Central memory CD4-positive, alpha-beta T cell (primary cell): ENCODE measurements around the gene RPL28.
A peak's percentile ranks its signal among the peaks of the same experiment; 100 is the strongest.

Source experiments
- DNase-seq: peaks from one replicate; pipeline ENCODE4 v3.0.0; 2022

Gene RPL28

DNA sequence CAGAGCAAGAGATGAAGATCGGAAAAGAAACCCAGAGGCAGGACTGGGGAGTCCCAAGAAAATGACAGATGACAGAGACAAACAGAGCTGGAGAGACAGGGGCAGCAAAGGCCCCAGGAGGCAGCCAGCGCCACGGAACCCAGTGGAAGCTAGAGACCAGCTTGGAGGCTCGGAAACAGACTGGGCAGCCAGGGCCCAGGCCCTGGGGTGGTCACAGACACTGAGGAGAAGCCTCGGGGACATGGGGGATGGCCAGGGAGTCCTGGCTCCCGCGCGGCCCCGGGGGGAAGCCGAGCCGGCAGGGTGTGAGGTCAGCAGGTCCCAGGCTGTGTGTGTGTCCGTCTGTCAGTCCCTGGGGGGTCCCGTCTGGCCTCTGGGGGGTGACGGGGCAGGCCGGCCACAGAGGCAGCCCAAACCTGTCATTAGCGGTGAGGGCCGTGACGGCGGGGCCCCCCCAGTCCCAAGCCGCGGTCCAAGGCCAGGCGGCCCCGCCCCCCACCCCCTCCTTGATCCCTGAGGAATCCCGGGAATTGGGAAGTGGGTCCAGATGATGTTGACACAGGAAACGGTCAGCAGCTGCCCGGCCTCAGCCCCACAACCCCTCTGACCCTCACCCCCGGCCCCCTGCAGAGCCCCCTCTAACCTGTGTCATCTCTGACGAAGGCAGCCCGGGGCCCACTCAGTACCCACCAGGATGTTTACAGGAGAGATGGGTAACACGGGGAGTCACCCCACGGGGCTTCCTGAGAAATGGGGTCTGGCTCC, 11.6 kb upstream of the RPL28 start:
- DNase-seq: no peak

DNA sequence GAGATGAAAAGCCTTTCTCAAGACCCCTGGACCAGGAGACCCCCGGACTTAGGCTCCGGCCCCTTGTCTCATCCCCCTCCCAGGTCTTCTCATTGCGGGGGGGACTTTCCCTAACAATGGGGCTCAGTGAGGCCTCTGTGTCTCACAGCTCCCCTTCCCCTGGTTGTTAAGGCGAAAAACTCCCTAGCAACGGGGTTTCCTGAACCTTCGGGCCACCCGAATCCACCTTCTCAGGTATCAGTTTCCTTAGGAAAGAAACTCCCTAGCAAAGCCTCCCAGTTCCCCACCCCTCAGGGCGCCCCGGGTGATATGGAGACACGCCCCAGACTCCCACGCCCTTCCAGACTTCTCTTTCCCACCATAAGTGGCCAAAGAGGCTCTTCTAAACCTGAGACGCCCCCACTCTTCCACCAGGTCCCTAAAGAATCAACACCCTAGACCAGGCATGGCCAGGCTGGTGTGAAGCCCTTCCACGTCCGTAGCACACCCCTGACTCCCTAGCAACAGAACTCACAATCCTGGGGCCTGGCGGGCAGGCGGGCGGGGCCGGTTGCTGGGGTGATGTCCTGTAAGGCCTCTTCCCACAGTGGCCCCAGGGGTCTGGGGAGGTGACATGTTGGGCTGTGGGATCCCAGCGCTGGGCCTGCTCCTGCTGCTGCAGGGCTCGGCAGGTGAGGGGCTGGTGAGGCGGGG, 9.3 kb upstream of the RPL28 start, which contains the start of gene TMEM190:
Gene TMEM190, plus strand, starts transcription at position 586 of the 693 bp plus-strand sequence. Its CDS starts 28 bp downstream, at position 614.
- DNase-seq: no peak

DNA sequence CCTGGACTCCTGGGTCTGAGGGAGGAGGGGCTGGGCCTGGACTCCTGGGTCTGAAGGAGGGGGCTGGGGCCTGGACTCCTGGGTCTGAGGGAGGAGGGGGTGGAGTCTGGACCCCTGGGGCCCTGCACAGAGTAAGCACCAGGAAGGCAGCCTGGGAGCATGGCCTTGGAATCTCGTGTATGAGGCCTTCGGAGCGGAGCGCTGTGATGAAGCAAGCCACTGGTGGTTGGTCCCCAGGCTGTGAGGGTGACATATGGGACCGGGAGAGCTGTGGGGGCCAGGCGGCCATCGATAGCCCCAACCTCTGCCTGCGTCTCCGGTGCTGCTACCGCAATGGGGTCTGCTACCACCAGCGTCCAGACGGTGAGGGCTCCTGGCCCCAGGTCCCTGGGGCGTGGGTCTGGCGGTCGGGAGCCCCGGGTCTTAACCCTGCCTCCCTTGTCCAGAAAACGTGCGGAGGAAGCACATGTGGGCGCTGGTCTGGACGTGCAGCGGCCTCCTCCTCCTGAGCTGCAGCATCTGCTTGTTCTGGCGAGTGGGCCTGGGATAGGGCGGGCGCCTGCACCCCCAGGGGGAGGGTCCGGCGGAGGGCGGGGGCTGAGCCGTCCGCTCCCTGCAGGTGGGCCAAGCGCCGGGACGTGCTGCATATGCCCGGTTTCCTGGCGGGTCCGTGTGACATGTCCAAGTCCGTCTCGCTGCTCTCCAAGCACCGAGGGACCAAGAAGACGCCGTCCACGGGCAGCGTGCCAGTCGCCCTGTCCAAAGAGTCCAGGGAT, 8.2 kb upstream of the RPL28 start:
- DNase-seq: no peak

DNA sequence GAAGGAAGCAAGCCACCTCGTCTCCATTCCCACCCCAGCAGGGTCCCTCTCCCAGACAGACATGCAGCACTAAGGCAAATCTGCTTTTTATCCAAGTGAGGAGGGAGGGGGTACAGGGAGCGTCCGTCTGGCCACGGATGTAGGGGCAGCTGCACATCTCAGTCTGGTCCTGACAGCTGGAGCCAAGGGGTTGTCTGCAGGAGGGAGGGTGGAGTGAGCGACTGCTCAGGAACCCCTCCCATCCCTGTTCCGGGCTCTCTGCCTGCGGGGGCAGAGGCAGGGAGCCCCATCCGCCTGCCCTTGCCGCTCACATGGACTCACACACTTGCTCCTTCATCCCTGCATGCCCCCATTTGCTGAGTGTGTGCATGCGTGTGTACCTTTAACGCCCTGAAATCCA, 6.6 kb upstream of the RPL28 start:
- DNase-seq: no peak

DNA sequence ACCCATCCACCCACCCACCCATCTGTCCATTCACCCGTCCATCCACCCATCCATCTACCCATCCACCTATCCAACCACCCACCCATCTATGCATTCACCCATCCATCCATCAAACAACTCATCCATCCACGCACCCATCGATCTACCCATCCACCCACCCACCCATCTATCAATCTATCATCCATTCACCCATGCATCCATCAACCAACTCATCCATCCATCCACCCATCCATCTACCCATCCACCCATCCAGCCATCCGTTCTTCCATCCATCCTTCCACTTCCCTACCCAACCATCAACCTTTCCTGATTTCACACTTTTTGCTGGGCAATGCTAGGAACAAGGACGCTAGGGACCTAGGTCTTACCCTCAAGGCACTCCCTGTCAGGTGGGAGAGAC, 3.7 kb upstream of the RPL28 start:
- no peak for DNase-seq

DNA sequence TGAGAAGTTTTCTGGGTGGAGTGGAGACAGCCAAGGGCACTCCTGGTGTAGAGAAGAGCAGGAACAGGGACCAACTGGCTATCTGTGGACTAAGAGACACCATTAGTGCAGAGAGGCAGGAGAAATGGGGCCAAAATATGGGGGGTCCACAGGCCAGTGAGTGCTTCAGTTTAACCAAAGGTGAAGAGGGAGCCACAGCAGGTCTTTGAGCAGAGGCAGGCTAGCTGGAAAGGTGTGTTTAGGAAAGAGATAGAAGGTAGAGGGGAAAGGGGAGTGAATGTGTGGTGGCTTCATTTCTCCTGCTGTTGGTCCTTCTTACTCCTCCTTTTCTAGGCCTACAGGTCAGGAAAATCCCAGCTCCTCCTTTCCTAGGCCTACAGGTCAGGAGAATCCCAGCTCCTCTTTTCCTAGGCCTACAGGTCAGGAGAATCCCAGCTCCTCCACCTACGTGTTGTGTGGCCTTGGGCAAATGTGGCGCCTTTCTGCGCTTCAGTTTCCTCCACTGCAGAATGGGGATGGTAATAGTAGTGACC, 3.1 kb upstream of the RPL28 start:
- no peak for DNase-seq

DNA sequence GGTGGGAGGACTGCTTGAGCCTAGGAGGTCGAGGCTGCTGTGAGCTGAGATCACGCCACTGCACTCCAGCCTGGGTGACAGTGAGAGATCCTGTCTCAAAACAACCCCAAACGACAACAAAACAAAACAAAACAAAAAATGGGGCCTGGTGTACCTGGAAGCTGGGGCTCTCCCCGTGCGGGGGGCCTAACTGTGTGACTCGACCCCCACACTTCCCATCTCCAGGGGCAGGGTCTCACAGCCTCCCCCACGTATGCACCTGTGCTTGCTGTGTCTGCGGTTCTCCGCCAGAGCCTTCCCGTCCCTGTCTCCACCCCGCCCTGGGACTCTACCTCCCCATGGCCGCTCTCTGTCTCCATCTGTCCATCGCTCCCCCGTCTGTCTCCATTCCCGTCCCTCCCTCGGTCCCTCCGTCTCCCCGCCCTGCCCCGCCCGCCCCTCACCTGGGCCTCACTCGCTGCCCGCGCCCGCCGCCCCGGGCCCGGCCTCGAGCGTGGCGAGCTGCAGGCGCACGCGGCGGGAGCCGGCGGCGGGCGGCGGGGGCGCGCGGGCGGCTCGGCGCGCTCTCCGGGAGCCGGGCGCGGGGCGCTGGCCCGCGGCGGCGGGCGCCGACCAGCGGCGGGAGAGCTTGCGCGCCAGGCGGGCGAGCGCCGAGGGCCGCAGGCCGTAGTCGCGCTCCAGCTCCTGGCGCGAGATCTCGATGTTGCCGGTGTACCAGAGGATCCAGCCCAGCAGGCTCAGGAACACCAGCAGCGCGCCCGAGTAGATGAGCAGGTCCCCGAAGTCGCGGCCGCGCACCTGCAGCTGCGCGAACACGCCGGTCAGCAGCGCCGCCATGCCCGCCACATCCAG, 2.2 kb upstream of the RPL28 start:
- DNase-seq: peak; percentile 34

DNA sequence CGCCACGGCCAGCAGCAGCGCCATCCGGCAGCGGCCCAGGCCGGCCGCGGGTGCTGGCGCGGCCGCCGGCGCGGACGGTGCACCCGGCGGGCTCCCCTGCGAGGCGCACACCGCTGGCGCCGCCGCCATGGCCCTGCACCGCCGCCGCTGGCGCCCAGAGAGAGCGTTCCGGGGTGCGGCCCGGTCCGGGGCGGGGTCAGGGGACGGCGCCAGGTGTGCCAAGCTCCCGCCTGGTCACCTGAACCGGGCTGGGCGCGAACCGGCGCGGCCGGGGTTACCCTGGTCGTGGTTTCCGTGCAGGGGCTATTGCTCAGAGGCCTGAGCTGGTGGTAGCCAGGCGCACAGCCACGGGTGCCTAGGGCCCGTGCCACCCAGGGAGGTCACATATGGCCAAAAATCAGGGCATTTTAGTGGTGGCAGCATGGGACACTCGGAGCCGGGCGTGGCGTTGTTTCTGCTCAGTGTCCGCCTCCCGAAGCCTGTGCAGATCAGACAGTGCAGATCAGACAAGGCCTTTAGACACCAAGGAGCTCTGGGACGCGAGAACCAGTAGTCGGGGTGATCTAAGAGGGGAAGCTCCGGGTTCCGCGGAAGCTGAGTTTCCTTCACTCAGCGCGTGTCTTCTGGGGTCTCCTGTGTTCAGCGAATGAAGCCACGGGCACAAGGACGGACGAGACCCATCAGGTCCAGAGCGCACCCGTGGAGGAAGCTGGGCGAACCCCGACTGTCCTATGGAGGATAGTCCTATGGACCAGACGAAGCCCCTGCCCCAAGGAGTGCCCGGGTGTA, 1.4 kb upstream of the RPL28 start, which contains the start of gene TMEM238:
Gene TMEM238, minus strand, starts transcription at position 162 of the 789 bp plus-strand sequence. Its CDS starts 33 bp downstream, at position 129.
- DNase-seq: peak; percentile 33

DNA sequence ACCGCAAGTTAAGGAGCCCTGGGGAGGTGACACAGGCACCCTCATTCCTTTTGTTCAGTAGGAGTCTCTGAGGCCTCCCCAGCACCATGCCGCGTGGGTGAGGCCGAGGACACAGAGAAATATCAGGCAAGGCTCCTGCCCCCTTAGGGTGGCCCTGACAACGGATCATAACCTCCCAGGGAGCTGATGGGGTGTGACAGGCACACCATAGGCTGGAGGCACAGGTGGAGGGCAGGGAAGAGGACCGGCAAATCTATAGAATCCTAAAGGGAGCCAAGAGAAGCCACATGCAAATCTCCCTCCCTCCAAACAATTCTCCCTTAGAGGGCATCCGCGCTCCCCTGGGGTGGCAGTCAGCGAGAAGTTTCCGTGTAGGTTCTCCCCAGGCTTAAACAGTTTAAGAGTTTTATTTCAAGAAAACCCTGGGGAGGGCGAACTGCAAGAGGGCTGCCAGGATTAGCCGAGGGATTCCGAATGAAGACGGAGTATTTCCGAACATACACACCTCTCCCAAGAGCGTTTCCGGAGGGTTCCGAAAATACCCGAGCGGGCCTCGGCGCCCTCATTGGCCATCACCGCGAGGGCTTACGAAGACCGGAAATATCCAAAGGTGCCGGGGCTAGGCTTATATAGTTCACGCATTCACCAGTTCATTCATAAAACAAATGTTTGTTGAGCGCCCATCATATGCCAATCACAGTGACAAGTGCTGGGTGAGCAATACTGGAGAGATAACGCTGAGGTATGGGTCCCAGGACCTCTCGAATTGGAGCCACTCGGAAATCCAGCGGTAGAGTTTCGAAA, 610 bp upstream of the RPL28 start:
- DNase-seq: peak; percentile 96

DNA sequence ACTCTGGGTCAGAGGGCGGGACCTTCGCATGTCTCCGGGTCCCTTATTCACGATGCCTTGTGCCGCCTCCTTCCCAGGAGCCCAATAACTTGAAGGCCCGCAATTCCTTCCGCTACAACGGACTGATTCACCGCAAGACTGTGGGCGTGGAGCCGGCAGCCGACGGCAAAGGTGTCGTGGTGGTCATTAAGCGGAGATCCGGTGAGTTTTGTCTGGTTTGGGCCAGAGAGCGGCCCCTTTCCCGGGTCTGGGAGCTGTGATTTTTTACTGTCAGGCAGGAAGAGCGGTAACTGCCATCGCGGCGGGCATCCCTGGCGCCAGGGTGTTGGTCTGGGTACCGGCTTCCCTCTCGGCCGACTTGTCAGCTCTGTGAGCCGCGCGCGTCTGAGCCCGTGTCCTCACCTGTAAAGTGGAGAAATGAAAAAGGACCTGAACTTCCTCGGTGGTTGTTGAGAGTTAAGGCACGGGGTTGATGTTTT, 800 bp downstream of the RPL28 start:
- DNase-seq: no peak

DNA sequence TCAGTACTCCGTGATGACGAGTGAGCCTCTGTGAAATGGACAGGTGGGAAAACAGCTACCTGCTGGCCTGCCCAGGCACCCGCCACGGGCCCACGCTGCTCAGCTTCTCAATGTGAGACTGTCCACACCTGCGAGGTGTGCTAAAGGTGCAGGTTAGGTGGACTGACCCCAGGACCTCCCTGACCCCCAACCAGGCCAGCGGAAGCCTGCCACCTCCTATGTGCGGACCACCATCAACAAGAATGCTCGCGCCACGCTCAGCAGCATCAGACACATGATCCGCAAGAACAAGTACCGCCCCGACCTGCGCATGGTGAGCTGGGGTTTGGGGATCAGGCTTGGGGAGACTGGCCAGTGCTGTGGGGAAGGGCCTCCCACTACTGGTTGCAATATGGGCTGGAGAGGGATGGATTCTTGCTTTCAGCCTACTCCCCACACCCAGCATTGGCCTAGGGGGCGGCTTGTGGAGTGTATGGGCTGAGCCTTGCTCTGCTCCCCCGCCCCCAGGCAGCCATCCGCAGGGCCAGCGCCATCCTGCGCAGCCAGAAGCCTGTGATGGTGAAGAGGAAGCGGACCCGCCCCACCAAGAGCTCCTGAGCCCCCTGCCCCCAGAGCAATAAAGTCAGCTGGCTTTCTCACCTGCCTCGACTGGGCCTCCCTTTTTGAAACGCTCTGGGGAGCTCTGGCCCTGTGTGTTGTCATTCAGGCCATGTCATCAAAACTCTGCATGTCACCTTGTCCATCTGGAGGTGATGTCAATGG, 2.2 kb downstream of the RPL28 start:
- no peak for DNase-seq

DNA sequence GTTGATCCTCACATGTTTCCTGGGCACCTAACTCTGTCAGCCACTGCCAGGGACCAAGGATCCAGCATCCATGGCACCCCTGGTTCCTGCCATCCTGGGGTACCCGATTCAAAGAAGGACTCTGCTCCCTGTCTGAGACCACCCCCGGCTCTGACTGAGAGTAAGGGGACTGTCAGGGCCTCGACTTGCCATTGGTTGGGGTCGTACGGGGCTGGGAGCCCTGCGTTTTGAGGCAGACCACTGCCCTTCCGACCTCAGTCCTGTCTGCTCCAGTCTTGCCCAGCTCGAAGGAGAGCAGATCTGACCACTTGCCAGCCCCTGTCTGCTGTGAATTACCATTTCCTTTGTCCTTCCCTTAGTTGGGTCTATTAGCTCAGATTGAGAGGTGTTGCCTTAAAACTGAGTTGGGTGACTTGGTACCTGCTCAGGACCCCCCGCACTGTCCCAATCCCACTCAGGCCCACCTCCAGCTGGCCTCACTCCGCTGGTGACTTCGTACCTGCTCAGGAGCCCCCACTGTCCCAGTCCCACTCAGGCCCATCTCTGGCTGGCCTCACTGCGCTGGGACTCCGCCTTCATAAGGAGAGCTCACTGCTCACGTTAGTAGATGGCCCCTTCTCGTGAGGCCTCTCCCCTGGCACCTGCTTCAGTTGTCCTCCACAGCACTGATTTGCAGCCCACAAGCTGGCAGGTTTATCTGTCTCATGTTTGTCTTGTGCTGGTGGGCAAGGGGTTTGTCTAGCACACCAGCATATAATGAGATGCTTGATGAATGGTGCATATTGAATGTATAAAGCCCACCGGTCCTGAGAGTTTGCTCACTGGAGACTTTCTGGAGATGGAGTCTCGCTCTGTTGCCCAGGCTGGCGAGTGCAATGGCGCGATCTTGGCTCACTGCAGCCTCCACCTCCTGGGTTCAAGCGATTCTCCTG, 3.9 kb downstream of the RPL28 start:
- DNase-seq: no peak

DNA sequence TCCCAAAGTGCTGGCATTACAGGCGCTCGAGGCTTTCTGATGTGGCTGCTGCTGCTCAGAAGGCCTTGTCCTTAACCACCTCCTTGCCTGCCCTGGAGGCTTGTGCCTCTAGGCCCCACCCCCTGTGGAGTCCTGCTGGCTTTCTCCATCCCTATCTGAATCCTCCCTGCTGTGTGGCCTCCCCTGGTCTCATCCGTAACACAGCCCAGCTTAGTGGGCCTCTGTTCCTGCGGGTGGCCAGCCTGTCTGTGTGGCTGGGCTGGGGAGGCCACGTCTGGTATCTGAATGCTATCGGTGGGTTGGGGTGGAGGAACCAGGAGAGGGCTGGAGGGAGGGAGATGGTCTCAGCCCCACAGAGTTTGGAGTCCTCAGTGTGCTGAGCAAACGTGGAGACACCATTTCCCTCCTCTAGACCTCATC, 4.7 kb downstream of the RPL28 start:
- no peak for DNase-seq

DNA sequence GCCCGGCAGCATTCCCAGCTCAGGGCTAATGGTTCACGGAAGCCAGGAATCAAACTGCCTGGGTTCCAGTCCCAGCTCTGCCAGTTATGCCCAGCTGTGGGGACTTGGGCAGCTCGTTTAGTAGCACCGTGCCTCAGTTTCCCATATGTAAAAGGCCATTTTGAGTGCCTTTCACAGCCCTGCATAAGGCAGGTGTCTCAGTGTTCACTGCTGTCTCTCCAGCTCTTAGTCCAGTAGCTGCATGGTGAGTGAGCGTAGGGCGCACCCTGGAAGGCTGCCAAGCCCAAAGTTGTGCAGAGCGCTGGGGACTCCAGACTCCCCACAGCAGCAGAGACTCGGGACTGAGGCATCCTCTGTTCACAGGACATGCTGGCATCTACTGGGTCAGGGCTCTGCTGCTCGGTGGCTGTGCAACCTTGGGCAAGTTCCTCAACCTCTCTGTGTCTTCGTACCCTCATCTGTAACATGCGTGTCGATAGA, 5.5 kb downstream of the RPL28 start:
- no peak for DNase-seq

DNA sequence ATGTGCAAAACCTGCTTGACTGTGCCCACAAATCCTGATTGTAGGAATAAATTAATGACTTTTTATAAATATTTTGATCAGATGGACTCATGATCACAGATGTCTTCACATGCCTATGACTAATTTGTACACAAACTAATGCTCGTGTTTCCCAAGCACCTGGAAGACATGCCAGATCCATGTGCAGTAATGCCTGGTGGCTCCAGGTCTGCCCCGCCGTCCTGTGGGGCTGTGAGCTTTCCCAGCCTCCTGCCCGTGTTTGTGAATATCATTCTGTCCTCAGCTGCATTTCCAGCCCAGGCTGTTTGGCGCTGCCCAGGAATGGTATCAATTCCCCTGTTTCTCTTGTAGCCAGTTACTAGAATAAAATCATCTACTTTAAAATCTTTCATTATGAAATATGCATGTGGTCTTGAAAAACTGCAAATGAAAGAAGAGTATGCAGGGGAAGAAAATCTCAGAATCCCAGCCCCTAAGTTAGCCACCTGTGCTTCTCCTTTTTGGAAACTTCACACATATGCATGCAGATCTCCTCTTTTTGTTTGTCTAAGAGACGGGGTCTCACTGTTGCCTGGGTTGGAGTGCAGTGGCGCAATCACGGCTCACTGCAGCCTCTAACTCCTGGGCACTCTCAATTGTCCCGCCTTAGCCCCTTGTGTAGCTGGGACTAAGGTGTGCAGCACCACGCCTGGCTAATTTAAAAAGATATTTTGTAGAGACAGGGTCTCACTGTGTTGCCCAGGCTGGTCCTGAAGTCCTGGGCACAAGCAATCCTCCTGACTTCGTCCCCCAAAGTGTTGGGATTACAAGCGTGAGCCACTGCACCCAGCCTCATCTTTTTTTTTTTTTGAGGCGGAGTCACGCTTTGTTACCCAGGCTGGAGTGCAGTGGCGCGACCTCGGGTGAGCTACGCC, 6.2 kb downstream of the RPL28 start:
- no peak for DNase-seq

DNA sequence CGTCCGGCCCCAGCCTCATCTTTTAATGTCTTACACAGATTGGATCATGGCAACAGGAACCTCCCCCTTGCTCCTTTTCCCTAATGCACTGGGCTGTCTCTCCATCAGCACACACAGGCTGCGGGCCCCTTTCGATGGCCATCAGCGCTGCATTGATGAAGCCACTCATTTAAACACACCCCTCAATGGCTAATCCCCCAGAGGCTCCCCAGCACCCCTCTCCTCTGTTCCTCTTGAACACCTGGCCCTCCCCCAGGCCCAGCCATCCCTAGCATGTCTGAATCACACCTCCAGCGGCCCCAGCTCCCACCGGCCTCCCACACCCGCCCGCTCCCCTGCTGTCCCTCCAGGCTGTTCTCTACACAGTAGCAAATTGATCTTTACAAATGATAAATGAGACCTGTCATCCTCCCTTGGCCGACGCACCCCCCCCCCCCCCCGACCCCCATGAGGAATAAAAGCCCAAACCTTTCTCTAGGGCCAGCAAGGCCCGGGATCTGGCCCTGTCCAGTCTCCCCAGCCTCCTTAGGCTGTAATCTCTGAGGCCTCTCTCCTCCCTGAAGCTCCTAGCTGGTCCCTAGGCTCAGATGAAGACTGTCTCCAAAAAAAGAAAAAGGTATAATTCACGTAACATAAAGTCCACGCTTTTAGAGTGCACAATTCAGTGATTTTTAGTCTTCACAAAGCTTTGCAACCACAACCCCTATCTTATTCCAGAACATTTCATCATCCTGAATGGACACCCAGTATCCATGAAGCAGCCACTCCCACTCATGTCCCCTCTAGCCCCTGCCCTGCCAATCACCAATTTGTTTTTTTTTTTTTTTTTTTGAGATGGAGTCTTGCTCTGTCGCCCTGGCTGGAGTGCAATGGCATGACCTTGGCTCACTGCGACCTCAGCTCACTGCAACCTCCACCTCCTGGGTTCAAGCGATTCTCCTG, 7.4 kb downstream of the RPL28 start:
- no peak for DNase-seq
